HG03039 (cell line): ENCODE data around the gene PRKN.
"Not testable (repeated sequence)": the region's sequence is repeated elsewhere in the genome, so short reads cannot be mapped to it uniquely, and the experiment has no call there.

Experiments used
- ATAC-seq: cut with Tn5 transposase; IDR thresholded peaks from one replicate; pipeline ENCODE4 v1.9.1; 2021; ENCODE audit warnings: mild to moderate bottlenecking, moderate library complexity; ENCODE audit not compliant: unreplicated experiment

Gene PRKN

GRCh38 chr6:162679681-162680080 is 47.9 kb downstream of the PRKN start:
- ATAC-seq: no peak

GRCh38 chr6:162678896-162679295 is 48.7 kb downstream of the PRKN start:
- ATAC-seq: not testable (repeated sequence)

- no peak for ATAC-seq
These were observed 52.1 kb downstream of the PRKN start for GRCh38 chr6:162675503-162675902.

DNA sequence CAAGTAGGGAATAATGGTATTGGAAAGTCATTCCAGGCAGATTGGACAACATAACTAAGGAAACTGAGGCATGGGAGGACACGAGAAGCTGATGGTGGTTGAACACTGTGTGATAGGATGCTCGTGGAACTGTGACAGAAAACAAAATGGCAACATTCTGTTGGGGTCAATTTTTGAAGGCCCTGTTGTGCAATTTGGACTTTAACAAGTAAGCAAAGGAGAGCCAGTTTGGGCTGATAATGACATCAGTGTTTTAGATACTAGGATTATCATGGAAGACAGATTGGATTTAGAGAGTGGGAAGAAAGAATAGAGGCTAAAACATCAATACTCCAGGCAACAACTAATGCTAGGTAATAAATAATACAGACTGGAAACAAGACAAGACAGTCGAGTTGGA is 53.1 kb downstream of the PRKN start:
- no peak for ATAC-seq

DNA sequence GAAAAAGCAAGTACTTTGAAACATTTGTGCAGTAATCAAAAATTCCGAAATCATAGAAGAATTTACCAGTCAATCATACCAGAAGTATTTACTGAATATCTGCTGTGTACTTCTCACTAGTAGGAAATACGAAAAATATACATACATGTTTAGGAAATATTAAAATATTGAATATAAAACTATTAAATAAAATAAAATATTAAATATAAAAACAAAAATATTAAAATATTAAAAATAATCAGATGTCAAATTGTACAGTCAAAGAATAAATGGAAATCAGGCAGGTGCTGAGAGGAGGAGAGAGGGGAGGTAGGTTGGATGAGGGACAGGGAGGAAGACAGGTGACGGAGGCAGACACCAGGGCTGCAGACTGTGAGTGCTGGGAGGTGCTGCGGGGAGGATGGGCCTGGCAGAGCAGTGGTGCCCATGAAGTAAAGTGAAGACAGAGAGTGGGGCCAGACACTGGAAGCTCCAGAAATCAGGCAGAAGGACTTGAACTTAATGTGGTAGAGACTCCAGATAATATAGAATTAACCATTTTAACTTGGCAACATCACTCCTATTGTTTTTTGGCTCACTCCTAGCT is 55.9 kb downstream of the PRKN start:
- ATAC-seq: no peak

DNA sequence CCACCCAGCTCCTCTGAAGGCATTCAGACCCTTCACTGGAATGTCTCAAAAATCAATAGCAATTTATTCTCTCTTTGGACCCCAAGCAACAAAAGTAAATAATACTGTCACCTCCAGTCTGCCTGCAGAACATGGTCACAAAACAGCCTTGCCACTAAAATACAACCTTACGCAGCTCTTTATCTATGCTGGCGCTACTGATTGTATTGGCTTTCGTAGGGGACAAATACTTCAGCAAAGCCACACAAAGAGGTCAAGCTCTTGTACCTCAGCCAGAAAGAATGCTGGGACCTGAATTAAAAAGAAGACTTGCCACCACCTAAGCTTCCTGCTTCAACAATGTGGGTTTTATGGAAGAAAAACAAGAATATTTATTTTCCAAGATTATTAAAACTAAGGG is 57.2 kb downstream of the PRKN start:
- no peak for ATAC-seq

- no peak for ATAC-seq
These were observed 61.3 kb downstream of the PRKN start for GRCh38 chr6:162666246-162666645.

DNA sequence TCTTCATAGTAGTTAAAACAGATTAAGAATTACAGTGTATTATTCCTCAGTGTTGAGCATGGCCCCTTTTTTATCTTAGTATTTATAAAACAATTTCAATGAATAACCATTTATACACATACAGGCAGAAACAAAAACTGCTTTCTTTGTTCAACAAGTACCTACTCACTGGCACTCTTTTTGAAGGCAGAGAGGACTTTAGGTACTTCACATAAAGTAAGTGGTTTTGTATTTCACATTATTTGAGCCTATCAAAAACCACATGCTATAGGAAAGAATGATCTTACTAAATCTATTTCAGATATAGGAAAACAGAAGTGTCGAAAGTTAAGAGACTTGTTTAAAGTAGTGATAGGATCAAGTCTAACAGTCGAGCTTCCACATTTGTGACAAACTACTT is 73.8 kb downstream of the PRKN start:
- ATAC-seq: no peak

- no peak for ATAC-seq
These were observed 76.1 kb downstream of the PRKN start for GRCh38 chr6:162651505-162651904.

GRCh38 chr6:162649271-162649670 is 78.3 kb downstream of the PRKN start:
- ATAC-seq: no peak

DNA sequence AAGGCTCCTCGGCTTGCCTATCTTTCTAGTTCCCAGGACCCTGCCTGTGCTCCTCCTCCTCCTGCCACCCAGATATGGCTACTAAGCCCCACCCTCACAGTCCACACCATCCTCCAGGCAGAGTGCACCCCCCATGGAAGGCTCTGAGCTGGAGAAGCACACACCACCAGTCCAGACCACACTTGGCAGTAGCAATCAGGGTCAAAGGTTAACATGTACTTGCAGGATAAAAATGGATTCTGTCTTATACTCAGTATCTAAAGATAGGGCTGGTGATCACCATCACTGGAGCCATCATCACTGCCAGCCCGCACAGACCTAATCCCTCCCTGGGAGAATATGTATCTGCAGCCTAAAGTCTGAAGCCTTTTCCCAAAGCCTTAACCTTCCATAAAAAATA is 83.4 kb downstream of the PRKN start:
- ATAC-seq: no peak

GRCh38 chr6:162640756-162641155 is 86.8 kb downstream of the PRKN start:
- ATAC-seq: no peak

- ATAC-seq: no peak
These were observed 87.6 kb downstream of the PRKN start for GRCh38 chr6:162639951-162640350.

GRCh38 chr6:162638931-162639574 is 88.5 kb downstream of the PRKN start:
- ATAC-seq: no peak

- ATAC-seq: no peak
These were observed 90.2 kb downstream of the PRKN start for GRCh38 chr6:162637317-162637716.

DNA sequence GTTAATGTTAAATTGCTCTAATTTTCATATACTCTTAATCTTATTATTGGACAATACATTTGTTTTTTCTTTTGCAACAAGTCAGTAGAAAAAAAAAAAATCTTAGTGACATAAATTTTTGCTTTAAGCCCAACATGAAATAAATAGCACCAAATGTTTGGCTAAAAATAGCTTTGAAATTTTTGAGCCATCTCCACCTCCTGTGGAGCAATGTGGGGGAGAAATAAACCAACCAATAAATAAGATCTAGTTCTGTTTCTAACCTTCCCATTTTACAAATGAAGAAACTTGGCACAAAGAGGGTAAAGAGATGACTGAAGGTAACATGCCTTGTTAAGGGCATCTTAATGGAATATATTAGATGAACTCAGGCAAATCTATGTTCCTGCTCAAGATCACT is 91.4 kb downstream of the PRKN start:
- ATAC-seq: no peak

DNA sequence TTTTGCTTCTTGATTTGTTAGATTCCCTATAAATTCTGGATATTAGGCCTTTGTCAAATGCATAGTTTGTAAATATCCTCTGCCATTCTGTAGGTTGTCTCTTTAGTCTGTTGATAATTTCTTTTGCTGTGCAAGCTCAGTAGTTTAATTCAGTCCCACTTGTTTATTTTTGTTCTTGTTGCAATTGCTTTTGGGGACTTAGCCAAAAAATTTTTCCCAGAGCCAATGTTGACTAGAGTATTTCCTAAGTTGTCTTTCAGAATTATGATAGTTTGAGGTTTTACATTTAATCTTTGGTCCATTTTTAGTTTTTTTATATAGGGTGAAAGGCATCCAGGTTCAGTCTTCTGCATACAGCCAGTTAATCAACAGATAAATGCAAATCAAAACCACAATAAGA is 96.0 kb downstream of the PRKN start:
- ATAC-seq: no peak

- no peak for ATAC-seq
These were observed 97.5 kb downstream of the PRKN start for GRCh38 chr6:162630069-162630468.

DNA sequence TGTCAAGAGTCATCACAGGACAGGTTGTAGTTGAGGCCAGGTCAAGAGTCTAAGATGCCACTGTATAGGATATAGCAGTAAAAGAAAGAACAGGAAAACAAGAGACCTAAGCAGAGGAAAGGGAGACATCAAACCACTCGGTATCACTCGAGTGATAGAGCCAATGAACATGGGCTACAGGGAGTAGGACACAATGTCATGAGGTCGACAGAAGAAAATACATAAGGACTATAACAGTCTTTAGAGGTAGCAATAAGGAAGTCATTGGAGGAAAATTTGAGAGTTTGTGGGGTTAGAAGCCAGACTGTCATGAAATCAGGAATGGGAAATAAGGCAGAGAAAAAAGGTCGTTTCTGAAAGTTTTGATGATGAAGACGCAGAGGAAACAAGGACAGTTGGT is 99.7 kb downstream of the PRKN start:
- ATAC-seq: no peak

DNA sequence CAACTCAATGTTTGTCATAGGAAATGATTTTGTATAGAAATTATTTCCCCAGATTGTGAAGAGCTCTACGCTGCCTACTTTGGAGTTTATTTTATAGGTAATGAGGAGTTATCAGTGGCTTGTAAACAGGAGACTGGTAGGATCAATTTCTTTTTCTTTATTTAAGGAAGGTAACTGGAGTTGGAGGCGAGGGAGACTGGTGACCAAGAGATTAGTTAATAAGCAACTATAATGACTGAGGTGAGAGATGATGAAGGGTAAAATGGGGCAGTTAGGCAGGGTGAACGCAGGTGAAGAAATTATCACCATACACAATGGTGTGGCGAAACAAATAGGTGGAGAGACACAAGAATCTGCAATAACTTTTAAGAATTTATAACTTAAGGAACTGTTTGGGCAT is 100.2 kb downstream of the PRKN start:
- no peak for ATAC-seq

- ATAC-seq: no peak
These were observed 100.7 kb downstream of the PRKN start for GRCh38 chr6:162626869-162627268.

- no peak for ATAC-seq
These were observed 101.6 kb downstream of the PRKN start for GRCh38 chr6:162625846-162626540.
